Endodermal cell (in vitro differentiated cells): Measurements from ENCODE around the gene SSC4D. TPM values are rescaled to one million over a fixed set of nuclear protein-coding genes. Genes with fewer than 3 reads are reported as not detected.
"Not testable (repeated sequence)": the region's sequence is repeated elsewhere in the genome, so short reads cannot be mapped to it uniquely, and the experiment has no call there.

Experiments
- DNase-seq: peaks from one replicate; pipeline ENCODE4 v3.0.0-alpha.2; 2017
- H3K27ac ChIP-seq: 2 replicates; pipeline ENCODE4 v1.5.1; 2013; ENCODE audit warnings: mild to moderate bottlenecking, low read depth, low read length, moderate library complexity
- H3K27me3 ChIP-seq: 2 replicates; pipeline ENCODE4 v1.6.1; 2013; ENCODE audit warnings: mild to moderate bottlenecking, low read length, moderate library complexity; ENCODE audit not compliant: insufficient read depth, control insufficient read depth, poor library complexity, severe bottlenecking
- H3K36me3 ChIP-seq: 2 replicates; pipeline ENCODE4 v1.7.0; 2013; ENCODE audit warnings: mild to moderate bottlenecking, low read length, moderate library complexity; ENCODE audit not compliant: control insufficient read depth, insufficient read depth
- H3K4me1 ChIP-seq: one replicate; pipeline ENCODE4 v1.7.0; 2013; ENCODE audit warnings: low read length; ENCODE audit not compliant: control insufficient read depth, insufficient read depth
- H3K4me3 ChIP-seq: 2 replicates; pipeline ENCODE4 v1.5.1; 2013; ENCODE audit warnings: mild to moderate bottlenecking, low read length, moderate library complexity
- H3K9ac ChIP-seq: 2 replicates; pipeline ENCODE4 v1.6.1; 2013; ENCODE audit warnings: mild to moderate bottlenecking, low read length, moderate library complexity; ENCODE audit not compliant: poor library complexity, severe bottlenecking; ENCODE audit errors: extremely low read depth
- H3K9me3 ChIP-seq: 2 replicates; pipeline ENCODE4 v1.6.1; 2013; ENCODE audit warnings: mild to moderate bottlenecking, low read length, moderate library complexity; ENCODE audit not compliant: control insufficient read depth
- H3K27ac Mint-ChIP-seq: 2 replicates; pipeline ENCODE4 v1.8.0; 2020; ENCODE audit warnings: mixed read lengths
- H3K27me3 Mint-ChIP-seq: 2 replicates; pipeline ENCODE4 v1.8.0; 2021; ENCODE audit warnings: mild to moderate bottlenecking, mixed read lengths; ENCODE audit not compliant: insufficient read depth
- H3K36me3 Mint-ChIP-seq: 2 replicates; pipeline ENCODE4 v1.8.0; 2020; ENCODE audit warnings: low read depth, mixed read lengths
- H3K4me1 Mint-ChIP-seq: 2 replicates; pipeline ENCODE4 v1.8.0; 2020; ENCODE audit warnings: mixed read lengths
- H3K4me3 Mint-ChIP-seq: 2 replicates; pipeline ENCODE4 v1.8.0; 2020; ENCODE audit warnings: mild to moderate bottlenecking, moderate library complexity, mixed read lengths
- H3K9me3 Mint-ChIP-seq: 2 replicates; pipeline ENCODE4 v1.8.0; 2020; ENCODE audit warnings: mild to moderate bottlenecking, mixed read lengths
- CTCF ChIP-seq: fragments of 200-600 bp; sonication (generic); conservative IDR thresholded peaks from 2 replicates; pipeline ENCODE4 v1.5.0; 2021; ENCODE audit warnings: antibody characterized with exemption, mild to moderate bottlenecking
- WGBS, 2 experiments: methylation state at CpG; one replicate each; pipeline versions ENCODE4 v1.1.5 to v1.1.7; 2013; ENCODE audit warnings: missing lambda C conversion rate in 2 of 2, mixed read lengths in 1 of 2; ENCODE audit not compliant: insufficient coverage in 1 of 2, insufficient read length in 1 of 2; 5-methylcytosine and 5-hydroxymethylcytosine counted together
- total RNA-seq, 2 donors: library from RNA; stranded (reverse); fragmentation: NEBNext Ultra II Directional in 1 of 2; extraction: Animal tissue kit (Norgen Biotek cat#: 25700) in 1 of 2; gene quantifications; 2 replicates in 1 of 2; 3 replicates in 1 of 2; pipeline ENCODE4 v1.2.1, GENCODE V29; 2021

The SSC4D gene
- total RNA-seq, 2 donors from 2014 or later = 21.9 to 44.5 TPM

GRCh38 chr7:76368190-76368589, 41.3 kb downstream of the SSC4D start:
- Mint-ChIP-seq H3K27ac (no peak overlapping the region), H3K27me3 (no peaks in the 10 kb centered on the region), H3K36me3 (no peaks in the 10 kb centered on the region), H3K9me3 (no peaks in the 10 kb centered on the region), H3K4me1 (peaks cover 12% of the 10 kb centered on the region), H3K4me3 (no peak overlapping the region)
- 91 to 95% methylated on average over 6 to 8 of the region's 8 CpGs for WGBS, 2 experiments
- Histone ChIP-seq H3K27me3 (no peaks in the 10 kb centered on the region), H3K9ac (no peak overlapping the region), H3K4me1 (no peaks in the 10 kb centered on the region), H3K27ac (no peak overlapping the region), H3K36me3 (no peaks in the 10 kb centered on the region), H3K9me3 (no peaks in the 10 kb centered on the region), H3K4me3 (no peak overlapping the region)
- no peak for TF ChIP-seq CTCF
- DNase-seq = no peak

GRCh38 chr7:76364198-76364584, 45.3 kb downstream of the SSC4D start:
- no peaks in the 10 kb centered on the region for H3K36me3 ChIP-seq
- Mint-ChIP-seq H3K9me3 (no peaks in the 10 kb centered on the region), H3K4me3 (no peak overlapping the region), H3K27me3 (no peaks in the 10 kb centered on the region), H3K27ac (peak overlapping the region; percentile 78), H3K36me3 (no peaks in the 10 kb centered on the region), H3K4me1 (peaks cover 16% of the 10 kb centered on the region)
- no peaks in the 10 kb centered on the region for H3K27me3 ChIP-seq
- H3K27ac ChIP-seq = peak overlapping the region; percentile 77
- H3K4me1 ChIP-seq = no peaks in the 10 kb centered on the region
- H3K4me3 ChIP-seq = no peak overlapping the region
- no peak overlapping the region for H3K9ac ChIP-seq
- TF ChIP-seq CTCF = no peak
- 75 to 80% methylated on average over 1 to 4 of the region's 4 CpGs for WGBS, 2 experiments
- peak; percentile 71 for DNase-seq
- no peaks in the 10 kb centered on the region for H3K9me3 ChIP-seq

- DNase-seq, H3K9ac ChIP-seq, H3K4me3 Mint-ChIP-seq, H3K4me3 ChIP-seq, H3K36me3 ChIP-seq, H3K9me3 Mint-ChIP-seq, H3K27me3 ChIP-seq, H3K36me3 Mint-ChIP-seq, H3K4me1 ChIP-seq, H3K27me3 Mint-ChIP-seq, H3K9me3 ChIP-seq: not testable (repeated sequence)
- Mint-ChIP-seq H3K4me1 (peaks cover 16% of the 10 kb centered on the region), H3K27ac (peak overlapping the region; percentile 78)
- WGBS, 2 experiments = 93 to 100% methylated on average over 2 to 3 of the region's 3 CpGs
- peak overlapping the region; percentile 77 for H3K27ac ChIP-seq
Measured at GRCh38 chr7:76363754-76364153, 45.7 kb downstream of the SSC4D start.

- peak overlapping the region; percentile 97 for H3K27ac ChIP-seq
- H3K4me3 ChIP-seq = peak overlapping the region; percentile 96
- peaks cover 20% of the 10 kb centered on the region for H3K36me3 Mint-ChIP-seq
- no peaks in the 10 kb centered on the region for H3K27me3 Mint-ChIP-seq
- H3K27me3 ChIP-seq = no peaks in the 10 kb centered on the region
- no peaks in the 10 kb centered on the region for H3K4me1 ChIP-seq
- peaks cover 12% of the 10 kb centered on the region for H3K9me3 ChIP-seq
- peak overlapping the region; percentile 98 for H3K27ac Mint-ChIP-seq
- H3K36me3 ChIP-seq = peaks cover 26% of the 10 kb centered on the region
- 75 to 92% methylated on average over 7 to 17 of the region's 17 CpGs for WGBS, 2 experiments
- no peak for DNase-seq
- H3K9me3 Mint-ChIP-seq = peaks cover 8% of the 10 kb centered on the region
- peak overlapping the region; percentile 91 for H3K4me3 Mint-ChIP-seq
- H3K4me1 Mint-ChIP-seq = peaks cover 28% of the 10 kb centered on the region
- TF ChIP-seq CTCF = no peak
- H3K9ac ChIP-seq = no peak overlapping the region
Measured at GRCh38 chr7:76359978-76360638, 49.4 kb downstream of the SSC4D start.
